HuH-7.5 (cell line): ENCODE results near the gene SMIM5.
A peak's percentile ranks its signal among the peaks of the same experiment; 100 is the strongest.
"Not testable (repeated sequence)": the region's sequence is repeated elsewhere in the genome, so short reads cannot be mapped to it uniquely, and the experiment has no call there.

Experiments
- DNase-seq: peaks from one replicate; pipeline ENCODE4 v3.0.0; 2011; ENCODE audit warnings: low spot score

The SMIM5 gene

GRCh38 chr17:75632863-75633485 is at the start of gene SMIM5:
Gene SMIM5 (plus strand): TSS chr17:75633434. CDS start chr17:75640202, 6,768 bp downstream.
- DNase-seq, result peak; percentile 98

GRCh38 chr17:75584849-75585175 is 48.4 kb upstream of the SMIM5 start:
- DNase-seq, result no peak

- no peak for DNase-seq
Measured at GRCh38 chr17:75587675-75588595, 45.3 kb upstream of the SMIM5 start, which contains the start of gene MYO15B. Gene MYO15B (plus strand): TSS chr17:75587800. CDS start chr17:75588058, 258 bp downstream.

- no peak for DNase-seq
Measured at GRCh38 chr17:75588596-75589011, 44.6 kb upstream of the SMIM5 start.

- peak; percentile 98 for DNase-seq
Measured at GRCh38 chr17:75589012-75589918, 44.0 kb upstream of the SMIM5 start.

GRCh38 chr17:75589919-75590303 is 43.3 kb upstream of the SMIM5 start:
- DNase-seq, result no peak

GRCh38 chr17:75590314-75590761 is 42.9 kb upstream of the SMIM5 start:
- no peak for DNase-seq

GRCh38 chr17:75590849-75591721 is 42.1 kb upstream of the SMIM5 start:
- no peak for DNase-seq

GRCh38 chr17:75591722-75592302 is 41.4 kb upstream of the SMIM5 start:
- DNase-seq, result no peak

GRCh38 chr17:75592348-75593020 is 40.8 kb upstream of the SMIM5 start:
- DNase-seq, result no peak

GRCh38 chr17:75593430-75593829 is 39.8 kb upstream of the SMIM5 start:
- DNase-seq, result not testable (repeated sequence)

GRCh38 chr17:75594499-75595283 is 38.5 kb upstream of the SMIM5 start:
- no peak for DNase-seq

GRCh38 chr17:75595284-75595919 is 37.8 kb upstream of the SMIM5 start:
- no peak for DNase-seq

GRCh38 chr17:75595920-75596313 is 37.3 kb upstream of the SMIM5 start:
- no peak for DNase-seq

GRCh38 chr17:75596320-75597087 is 36.7 kb upstream of the SMIM5 start:
- DNase-seq, result no peak

- peak; percentile 83 for DNase-seq
Measured at GRCh38 chr17:75601057-75601987, 31.9 kb upstream of the SMIM5 start.

- no peak for DNase-seq
Measured at GRCh38 chr17:75602644-75603043, 30.6 kb upstream of the SMIM5 start.
